Astrocyte (in vitro differentiated cells and primary cell): ENCODE results near the gene RWDD3.

Experiments used
- CTCF ChIP-seq: IDR thresholded peaks from 2 replicates; pipeline ENCODE4 v1.5.1; 2011; ENCODE audit warnings: low read depth, mild to moderate bottlenecking, inconsistent platforms, low read length, moderate library complexity; ENCODE audit not compliant: insufficient read depth
- EZH2 ChIP-seq: IDR thresholded peaks from 2 replicates; pipeline ENCODE4 v1.6.1; 2012; ENCODE audit warnings: mild to moderate bottlenecking, low read length, inconsistent platforms; ENCODE audit not compliant: insufficient read depth

- TF ChIP-seq CTCF, result no peak
- TF ChIP-seq EZH2, result no peak
Measured at GRCh38 chr1:95263450-95263849, 29.4 kb downstream of the RWDD3 start.
